SKM-1 (cell line): Measurements from ENCODE around the gene WDR73.

Experiments
- DNase-seq: peaks from one replicate; lab custom pipeline; 2025; ENCODE audit not compliant: unreplicated experiment; lab: John Stamatoyannopoulos, UW

The WDR73 gene

DNA sequence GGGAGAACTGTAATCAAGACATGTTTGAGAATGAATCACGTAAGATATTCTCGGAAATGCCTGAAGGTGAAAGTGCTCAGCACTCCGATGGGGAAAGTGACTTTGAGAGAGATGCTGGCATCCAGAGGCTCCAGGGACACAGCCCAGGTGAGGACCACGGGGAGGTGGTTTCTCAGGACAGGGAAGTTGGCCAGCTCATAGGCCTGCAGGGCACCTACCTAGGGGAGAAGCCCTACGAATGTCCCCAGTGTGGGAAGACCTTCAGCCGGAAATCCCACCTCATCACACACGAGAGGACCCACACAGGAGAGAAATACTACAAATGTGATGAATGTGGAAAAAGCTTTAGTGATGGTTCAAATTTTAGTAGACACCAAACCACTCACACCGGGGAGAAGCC, 33.5 kb downstream of the WDR73 start:
- no peak for DNase-seq

- DNase-seq: no peak
These were observed 37.8 kb downstream of the WDR73 start for GRCh38 chr15:84616235-84616634.

GRCh38 chr15:84611631-84612030, 42.5 kb downstream of the WDR73 start:
- no peak for DNase-seq

- no peak for DNase-seq
These were observed 44.1 kb downstream of the WDR73 start for GRCh38 chr15:84609818-84610525.

GRCh38 chr15:84608707-84609284, 45.3 kb downstream of the WDR73 start:
- DNase-seq: no peak

DNA sequence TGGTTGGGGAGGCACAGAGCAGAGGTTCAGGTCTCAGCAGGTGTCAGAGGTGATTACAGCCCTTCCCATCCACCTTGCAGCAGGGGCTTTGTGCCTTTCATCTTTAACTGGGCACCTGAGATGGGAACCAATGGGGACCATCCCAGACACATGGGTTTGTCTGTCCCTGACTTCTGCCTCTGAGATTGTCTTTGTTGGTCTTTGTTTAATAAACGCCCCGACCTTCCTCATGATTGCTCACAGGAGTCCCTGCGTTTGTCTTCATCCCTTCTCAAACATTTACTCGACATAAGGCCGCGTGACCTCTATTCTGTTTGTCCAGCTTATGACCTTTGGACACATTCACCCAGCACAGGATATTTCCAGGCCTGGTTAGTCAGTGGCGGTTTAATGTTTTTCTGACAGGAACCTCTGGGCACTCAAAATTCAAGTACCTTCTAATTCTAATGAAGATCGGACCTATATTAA, 47.4 kb downstream of the WDR73 start:
- DNase-seq: no peak

DNA sequence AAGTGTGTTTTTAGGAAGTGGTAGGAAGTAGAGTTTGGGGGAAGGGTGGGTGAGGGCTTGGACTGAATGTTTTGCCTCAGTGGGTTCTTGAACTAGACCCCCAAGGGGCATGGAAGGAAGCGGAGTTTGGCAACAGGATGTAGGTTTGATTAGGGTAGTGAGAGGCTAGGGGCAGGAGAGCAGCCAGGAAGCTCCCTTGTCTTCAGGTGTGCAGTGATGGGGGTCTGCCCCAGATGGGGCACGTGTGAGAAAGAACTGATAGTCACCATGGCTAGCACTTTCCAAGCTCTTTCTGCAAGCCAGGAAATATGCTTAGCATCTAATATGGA, 48.6 kb downstream of the WDR73 start:
- DNase-seq: no peak

GRCh38 chr15:84604826-84605553, 49.1 kb downstream of the WDR73 start:
- DNase-seq: no peak

GRCh38 chr15:84603630-84604379, 50.3 kb downstream of the WDR73 start:
- no peak for DNase-seq

DNA sequence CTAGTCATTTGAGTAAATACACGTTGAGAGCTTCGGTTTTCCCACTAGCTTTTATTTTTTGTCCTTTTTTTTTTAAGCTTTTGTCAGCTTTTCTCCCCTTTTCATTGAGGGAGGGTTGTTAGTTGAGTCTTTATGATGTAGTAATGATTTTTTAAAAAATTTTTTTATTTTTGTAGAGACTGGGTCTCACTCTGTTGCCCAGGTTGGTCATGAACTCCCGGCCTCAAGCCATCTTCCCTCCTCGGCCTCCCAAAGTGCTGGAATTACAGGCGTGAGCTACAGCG, 52.6 kb downstream of the WDR73 start:
- no peak for DNase-seq

GRCh38 chr15:84600687-84601554, 53.2 kb downstream of the WDR73 start, which contains the start of gene ZSCAN2:
Gene ZSCAN2 (plus strand): TSS chr15:84601009. CDS start chr15:84603928, 2,919 bp downstream.
- DNase-seq: peak; percentile 88

DNA sequence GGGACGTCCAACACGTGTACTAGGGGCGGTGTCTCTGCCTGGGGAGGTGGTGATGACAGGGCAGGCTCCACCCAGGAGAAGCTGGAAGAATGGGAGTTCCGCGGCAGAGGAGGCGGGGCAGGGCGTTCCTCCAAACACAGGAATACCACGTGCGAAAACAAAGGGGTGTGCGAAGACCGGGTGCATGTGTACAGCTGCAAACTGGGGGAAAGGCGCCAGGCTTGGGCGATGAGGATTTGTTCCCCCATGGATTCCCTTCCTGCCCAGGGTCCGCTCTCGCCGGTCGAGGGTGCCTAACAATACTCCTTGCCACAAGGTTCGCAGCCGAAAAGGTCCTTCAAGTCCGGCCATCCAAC, 53.8 kb downstream of the WDR73 start:
- peak; percentile 47 for DNase-seq

DNA sequence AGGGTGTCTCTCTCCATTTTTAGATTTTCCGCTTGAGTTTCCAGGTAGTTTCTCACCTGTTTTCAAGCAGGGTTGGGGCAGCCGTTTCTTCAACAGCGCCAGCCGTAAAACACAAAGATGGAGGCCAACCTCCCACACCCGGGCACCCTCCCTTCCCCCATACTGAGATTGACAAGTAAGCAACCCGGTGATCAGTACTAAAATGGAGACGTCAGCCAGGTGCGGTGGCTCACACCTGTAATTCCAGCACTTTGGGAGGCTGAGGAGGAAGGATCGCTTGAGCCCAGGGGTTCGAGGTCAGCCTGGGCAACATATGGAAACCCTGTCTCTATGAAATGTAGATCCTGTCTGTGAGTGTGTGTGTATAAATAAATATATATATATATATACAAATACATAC, 54.2 kb downstream of the WDR73 start:
- DNase-seq: no peak

- DNase-seq: peak; percentile 52
These were observed 55.1 kb downstream of the WDR73 start for GRCh38 chr15:84598993-84599392.

DNA sequence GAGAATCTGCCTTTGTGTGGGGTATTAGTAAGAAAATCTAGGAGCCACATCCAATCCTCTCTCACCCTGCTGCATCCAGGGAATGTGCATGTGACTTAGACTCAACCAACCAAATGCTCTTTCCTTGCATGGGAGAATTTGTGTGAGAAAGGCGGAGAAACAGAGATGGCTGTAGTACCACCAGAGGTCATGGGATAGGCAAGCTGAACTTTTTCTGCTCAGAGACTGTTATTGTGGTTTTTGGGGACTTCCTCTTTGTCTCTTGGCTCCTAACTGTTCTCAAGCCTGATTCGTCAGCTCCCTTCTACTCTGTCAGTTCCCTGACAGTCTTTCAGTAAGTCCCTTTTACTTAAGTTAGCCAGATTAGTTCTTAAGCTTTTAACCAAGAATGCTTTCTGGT, 55.8 kb downstream of the WDR73 start:
- DNase-seq: peak; percentile 92

- DNase-seq: no peak
These were observed 56.8 kb downstream of the WDR73 start for GRCh38 chr15:84597296-84597695.

GRCh38 chr15:84595660-84596059, 58.4 kb downstream of the WDR73 start:
- no peak for DNase-seq

GRCh38 chr15:84594617-84595290, 59.3 kb downstream of the WDR73 start:
- DNase-seq: peak; percentile 17

- DNase-seq: no peak
These were observed 62.3 kb downstream of the WDR73 start for GRCh38 chr15:84591815-84592214.

GRCh38 chr15:84590406-84590805, 63.7 kb downstream of the WDR73 start:
- DNase-seq: no peak
